ENCODE data around the gene GPX6.

Gene GPX6

GRCh38 chr6:28501259-28501658 lies 14.3 kb downstream of the GPX6 start:
- no peak for TF ChIP-seq CTCF (IDR thresholded peaks at IDR 0.05; ENCODE audit: insufficient read depth, low read length, poor library complexity, severe bottlenecking)
- no peaks in the 10 kb centered on the region for H3K36me3 ChIP-seq (ENCODE audit: control insufficient read depth, insufficient read depth, low read length)

DNA sequence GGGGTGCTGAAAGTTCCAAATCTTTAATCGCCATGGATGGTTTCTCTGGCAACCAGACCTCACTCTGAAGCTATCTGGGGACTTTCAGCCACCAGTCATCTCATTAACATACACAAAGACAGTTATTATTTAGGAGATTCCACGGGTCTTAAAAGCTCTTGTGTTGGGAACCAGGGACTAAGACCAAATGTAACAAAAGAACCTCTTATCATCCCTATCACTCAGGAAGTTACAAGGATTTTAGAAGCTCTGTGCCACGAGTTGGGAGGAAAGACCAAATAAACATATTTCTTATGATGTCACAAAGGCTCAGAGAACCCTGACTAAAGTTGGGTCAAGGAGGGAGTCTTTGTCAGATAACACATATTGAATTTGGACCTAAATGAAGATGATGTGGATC lies 17.7 kb downstream of the GPX6 start:
- no peak for DNase-seq (ENCODE audit: extremely low read depth, insufficient read length)
- TF ChIP-seq CTCF (IDR thresholded peaks at IDR 0.05; ENCODE audit: insufficient read depth, low read length, poor library complexity, severe bottlenecking), result no peak
- Histone ChIP-seq H3K36me3 (ENCODE audit: control insufficient read depth, insufficient read depth, low read length) (no peaks in the 10 kb centered on the region), H3K4me3 (replicated peaks; ENCODE audit: low read depth, low read length) (no peak overlapping the region), H3K27me3 (replicated peaks; ENCODE audit: control insufficient read depth, insufficient read depth, low read length) (no peaks in the 10 kb centered on the region)

More at GRCh38 chr6:28501259-28501658, 14.3 kb downstream of the GPX6 start:
- no peak overlapping the region for H3K4me3 ChIP-seq (replicated peaks; ENCODE audit: low read depth, low read length)
- DNase-seq (ENCODE audit: extremely low read depth, insufficient read length), result no peak
- H3K27me3 ChIP-seq (replicated peaks; ENCODE audit: control insufficient read depth, insufficient read depth, low read length), result no peaks in the 10 kb centered on the region; the same call in 1 of the 2 replicates

GRCh38 chr6:28497306-28497705 lies 18.3 kb downstream of the GPX6 start:
- no peak for TF ChIP-seq CTCF (IDR thresholded peaks at IDR 0.05; ENCODE audit: insufficient read depth, low read length, poor library complexity, severe bottlenecking)
- Histone ChIP-seq H3K27me3 (replicated peaks; ENCODE audit: control insufficient read depth, insufficient read depth, low read length) (no peaks in the 10 kb centered on the region), H3K36me3 (ENCODE audit: control insufficient read depth, insufficient read depth, low read length) (no peaks in the 10 kb centered on the region), H3K4me3 (replicated peaks; ENCODE audit: low read depth, low read length) (no peak overlapping the region)
- DNase-seq (ENCODE audit: extremely low read depth, insufficient read length), result no peak

DNA sequence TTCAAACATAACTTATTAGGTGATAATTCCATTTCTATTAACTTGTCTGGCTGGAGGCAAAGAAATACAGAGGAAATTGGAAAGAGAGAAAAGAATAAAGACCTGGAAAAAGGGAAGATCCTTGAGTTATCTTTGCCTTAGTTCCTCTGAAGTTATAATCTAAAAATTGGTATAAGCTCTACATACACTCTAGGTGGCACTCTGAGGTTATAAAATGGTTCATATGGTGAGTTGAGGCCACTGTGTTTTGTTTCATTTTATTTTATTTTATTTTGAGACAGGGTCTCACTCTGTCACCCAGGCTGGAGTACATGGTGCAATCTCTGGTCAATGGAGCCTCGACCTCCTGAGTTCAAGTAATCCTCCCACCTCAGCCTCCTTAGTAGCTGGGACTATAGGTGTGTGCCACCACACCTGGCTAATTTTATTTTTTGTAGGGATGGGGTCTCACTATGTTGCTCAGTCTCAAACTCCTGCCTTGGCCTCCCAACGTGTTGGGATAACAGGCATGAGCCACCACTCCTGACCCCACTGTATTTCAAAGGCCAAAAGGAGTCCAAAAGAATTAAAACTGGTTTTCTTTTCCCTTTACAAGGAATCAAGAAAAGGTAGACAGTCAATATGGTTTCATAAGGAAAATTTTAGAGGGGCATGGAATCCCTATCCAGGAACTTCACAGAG lies 19.4 kb downstream of the GPX6 start:
- H3K36me3 ChIP-seq (ENCODE audit: control insufficient read depth, insufficient read depth, low read length), result no peaks in the 10 kb centered on the region
- no peak for DNase-seq (ENCODE audit: extremely low read depth, insufficient read length)
- no peak overlapping the region for H3K4me3 ChIP-seq (replicated peaks; ENCODE audit: low read depth, low read length)
- TF ChIP-seq CTCF (IDR thresholded peaks at IDR 0.05; ENCODE audit: insufficient read depth, low read length, poor library complexity, severe bottlenecking), result no peak
- H3K27me3 ChIP-seq (replicated peaks; ENCODE audit: control insufficient read depth, insufficient read depth, low read length), result no peaks in the 10 kb centered on the region

DNA sequence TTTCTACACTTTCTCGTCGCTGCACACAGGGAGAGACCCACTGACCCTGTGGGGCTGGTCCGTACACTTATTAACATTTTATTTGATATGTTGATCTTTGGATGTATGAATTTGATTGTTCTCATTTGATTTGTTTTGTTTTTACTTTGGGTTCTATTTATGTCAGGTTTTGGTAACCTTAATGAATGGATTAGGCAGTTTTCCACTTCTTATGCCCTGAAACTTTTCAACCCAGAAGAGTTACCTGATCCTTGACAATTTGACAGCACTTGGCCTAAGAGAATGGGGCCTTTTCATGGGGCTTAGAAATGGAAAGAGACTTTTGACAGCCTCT lies 23.6 kb downstream of the GPX6 start:
- no peak overlapping the region for H3K4me3 ChIP-seq (replicated peaks; ENCODE audit: low read depth, low read length)

More for the DNA sequence above, 23.6 kb downstream of the GPX6 start:
- no peak for TF ChIP-seq CTCF (IDR thresholded peaks at IDR 0.05; ENCODE audit: insufficient read depth, low read length, poor library complexity, severe bottlenecking)
- no peak for DNase-seq (ENCODE audit: extremely low read depth, insufficient read length)
- Histone ChIP-seq H3K36me3 (ENCODE audit: control insufficient read depth, insufficient read depth, low read length) (no peaks in the 10 kb centered on the region), H3K27me3 (replicated peaks; ENCODE audit: control insufficient read depth, insufficient read depth, low read length) (no peaks in the 10 kb centered on the region)

Data from GM06990 (cell line).